NCI-H524 (cell line): ENCODE data around the gene BTBD18.

Experiments
- DNase-seq, 2 experiments: peaks; one replicate each; lab custom pipeline; 2025; lab: John Stamatoyannopoulos, UW

Gene BTBD18

GRCh38 chr11:57776031-57776521, 24.5 kb upstream of the BTBD18 start:
- peak; percentile 25 to 72 for DNase-seq

DNA sequence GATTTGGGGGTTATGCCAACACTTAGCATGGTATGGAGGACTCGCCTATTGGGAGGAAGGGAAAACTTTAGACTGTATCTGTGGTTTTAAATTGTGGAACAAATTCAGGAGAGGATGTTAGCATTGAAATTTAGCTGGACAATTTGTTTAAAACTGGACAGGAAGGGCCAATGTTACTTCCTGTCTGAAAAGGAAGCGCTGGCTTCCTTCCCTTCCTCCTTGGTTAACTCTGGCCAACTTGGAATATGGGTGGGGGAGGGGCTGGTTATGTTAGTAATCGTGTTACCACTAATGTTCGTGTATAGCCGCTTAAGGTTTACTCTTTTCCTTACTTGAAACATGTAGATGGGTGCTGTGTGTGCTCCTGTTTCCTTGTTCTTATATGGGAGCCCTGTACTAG, 23.9 kb upstream of the BTBD18 start:
- no peak for DNase-seq

- DNase-seq: no peak
Measured at GRCh38 chr11:57773026-57773598, 21.5 kb upstream of the BTBD18 start.

GRCh38 chr11:57772562-57772961, 20.9 kb upstream of the BTBD18 start:
- no peak for DNase-seq

DNA sequence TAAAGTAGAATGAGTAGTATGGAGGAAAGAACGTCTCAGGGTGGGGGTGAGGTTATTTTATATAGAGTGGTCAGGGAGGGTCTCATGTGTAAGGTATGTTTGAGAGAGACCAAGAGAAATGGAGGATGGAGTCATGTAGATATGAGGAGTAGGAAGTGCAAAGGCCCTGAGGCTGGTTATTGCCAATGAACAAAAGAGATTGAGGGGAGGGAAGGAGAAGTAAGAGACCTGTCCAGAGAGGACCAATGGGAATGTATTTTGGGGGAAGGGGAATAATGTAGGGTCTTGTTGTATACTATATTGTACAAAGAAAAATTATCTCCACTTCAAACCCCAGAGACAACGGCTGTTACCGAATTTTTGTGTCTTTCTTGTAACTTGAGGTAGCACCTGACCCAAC, 19.7 kb upstream of the BTBD18 start:
- DNase-seq: no peak

DNA sequence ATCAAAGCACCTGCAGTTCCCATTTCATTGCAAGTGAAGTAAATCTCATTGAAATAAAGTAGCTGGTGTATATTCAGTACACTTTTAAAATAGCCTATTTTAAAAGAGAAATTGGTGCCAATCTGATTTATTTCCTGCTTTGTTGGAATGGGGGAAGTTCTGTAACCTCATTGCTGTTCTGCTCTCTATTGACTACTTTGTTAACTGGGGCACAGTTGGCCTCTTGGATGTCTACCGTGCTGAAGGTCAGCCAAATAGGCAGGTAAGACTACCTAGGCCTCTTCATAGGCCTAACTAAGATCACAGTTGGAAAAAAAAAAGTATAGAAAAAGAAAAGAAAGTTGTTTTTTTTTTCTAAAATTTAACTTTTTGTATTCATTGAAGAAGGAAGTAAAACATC, 19.2 kb upstream of the BTBD18 start:
- no peak for DNase-seq

GRCh38 chr11:57764972-57765371, 13.4 kb upstream of the BTBD18 start:
- DNase-seq: no peak

- DNase-seq: no peak
Measured at GRCh38 chr11:57764566-57764965, 12.9 kb upstream of the BTBD18 start.

GRCh38 chr11:57764021-57764420, 12.4 kb upstream of the BTBD18 start:
- no peak for DNase-seq

GRCh38 chr11:57763568-57763967, 11.9 kb upstream of the BTBD18 start:
- peak; percentile 12 to 40 for DNase-seq

GRCh38 chr11:57762235-57762861, 10.7 kb upstream of the BTBD18 start:
- DNase-seq: peak in 1 of 2 experiments; percentile 45

GRCh38 chr11:57761301-57762234, 9.9 kb upstream of the BTBD18 start, which contains the start of gene CTNND1:
Gene CTNND1 (plus strand): TSS chr11:57761802. CDS start chr11:57791479, 29,677 bp downstream.
- peak; percentile 84 to 91 for DNase-seq

DNA sequence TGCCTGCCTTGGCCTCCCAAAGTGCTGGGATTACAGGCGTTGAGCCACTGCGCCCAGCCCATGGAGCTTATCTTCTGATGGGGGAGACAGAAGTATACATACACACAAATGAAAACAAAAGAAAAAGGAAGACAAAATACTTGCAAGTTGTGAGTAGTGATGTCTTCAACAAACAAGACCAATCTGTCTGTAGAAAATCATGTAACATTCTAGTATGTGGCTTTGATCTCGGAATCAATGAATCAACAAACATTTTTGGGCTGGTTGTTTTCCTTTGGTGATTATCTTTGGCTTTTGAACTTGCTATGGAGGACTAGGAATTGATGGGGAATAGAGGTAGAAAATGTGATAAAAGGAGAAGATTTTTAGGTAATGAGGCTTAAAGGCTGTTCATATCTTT, 6.6 kb upstream of the BTBD18 start:
- no peak for DNase-seq

GRCh38 chr11:57752954-57753353, 1.3 kb upstream of the BTBD18 start:
- DNase-seq: no peak

DNA sequence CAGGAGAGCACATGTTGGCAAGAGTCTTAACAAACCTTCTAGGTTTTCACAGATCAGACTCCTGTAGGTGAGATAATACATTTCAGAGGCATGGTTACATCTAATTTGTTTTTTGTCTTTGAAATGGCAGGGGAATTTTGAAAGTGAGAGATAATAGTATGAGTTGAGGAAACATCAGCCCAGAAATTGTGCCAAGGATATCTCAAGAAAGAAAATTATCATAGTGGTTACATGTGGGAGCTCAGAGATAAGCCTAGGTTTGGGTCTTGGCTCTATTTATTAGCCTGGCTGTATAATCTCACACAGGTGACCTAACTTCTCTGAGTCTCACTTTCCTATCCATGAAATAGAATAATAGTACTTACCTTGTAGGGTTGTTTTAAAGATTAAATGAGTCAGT, 443 bp downstream of the BTBD18 start:
- no peak for DNase-seq

- no peak for DNase-seq
Measured at GRCh38 chr11:57746920-57747319, 4.7 kb downstream of the BTBD18 start.

DNA sequence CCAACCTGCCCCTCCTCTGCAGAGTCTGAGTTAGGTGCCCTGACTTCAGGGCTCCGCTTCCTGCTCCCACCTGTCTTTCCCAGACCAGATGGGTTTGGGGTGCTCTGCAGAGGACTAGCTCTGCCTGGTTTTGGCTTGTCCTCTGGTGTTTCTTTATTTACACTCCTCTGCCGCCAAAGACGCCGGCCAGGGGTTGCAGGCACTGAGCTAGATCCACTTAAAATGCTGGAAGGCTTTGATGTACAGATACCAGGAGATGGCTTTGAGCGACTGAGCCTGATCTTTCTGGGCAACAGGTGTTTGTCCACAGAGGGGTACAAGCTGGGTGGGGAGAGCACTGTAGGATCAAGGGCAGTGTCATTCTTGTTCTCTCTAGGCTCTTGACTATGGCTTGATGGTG, 6.4 kb downstream of the BTBD18 start:
- no peak for DNase-seq

DNA sequence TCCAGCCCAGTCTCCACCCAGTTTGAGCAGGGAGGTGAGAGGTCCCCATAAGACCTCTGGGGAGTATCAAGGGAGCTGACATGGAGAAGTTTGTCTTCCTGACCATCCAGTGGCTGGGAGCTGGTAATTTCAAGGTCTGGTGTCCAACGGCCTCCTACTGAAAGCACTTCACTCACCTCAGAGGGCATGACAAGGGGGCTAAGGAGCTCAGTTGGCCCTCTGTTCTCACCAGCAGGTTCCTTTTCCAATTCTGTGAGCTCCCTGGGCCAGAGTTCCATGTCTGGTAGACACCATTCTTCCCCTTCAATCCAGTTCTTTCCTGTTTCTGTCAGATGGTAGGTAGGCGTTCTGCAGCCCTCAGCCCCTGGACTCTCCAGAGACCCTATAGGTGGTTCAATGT, 7.3 kb downstream of the BTBD18 start:
- no peak for DNase-seq

DNA sequence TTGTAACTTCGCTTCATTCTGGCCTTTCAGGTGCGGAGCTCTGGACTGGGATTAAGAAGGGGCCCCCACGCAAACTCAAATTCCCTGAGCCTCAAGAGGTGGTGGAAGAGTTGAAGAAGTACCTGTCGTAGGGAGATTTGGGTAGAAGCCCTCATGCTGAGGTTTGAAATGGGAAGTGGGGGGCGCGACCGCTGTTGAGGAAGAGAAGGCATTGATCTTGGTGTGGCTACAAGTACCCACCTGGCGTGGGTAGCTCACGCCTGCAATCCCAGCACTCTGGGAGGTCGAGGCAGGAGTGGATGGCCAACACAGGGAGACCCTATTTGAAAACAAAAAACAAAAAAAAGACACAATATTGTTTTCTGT, 9.5 kb downstream of the BTBD18 start:
- no peak for DNase-seq

- peak; percentile 96 to 97 for DNase-seq
Measured at GRCh38 chr11:57741132-57742086, 10.2 kb downstream of the BTBD18 start, which contains the start of gene SELENOH. Gene SELENOH (plus strand): TSS chr11:57741491. CDS start chr11:57741596, 105 bp downstream.

- no peak for DNase-seq
Measured at GRCh38 chr11:57735619-57736298, 15.9 kb downstream of the BTBD18 start.
